ENCODE results near the gene MLXIP.

- TF ChIP-seq RAD21 (IDR thresholded peaks at IDR 0.05; ENCODE audit: low read length) (no peak), SMC3 (IDR thresholded peaks at IDR 0.05; ENCODE audit: low read depth, low read length) (no peak), POLR2A (IDR thresholded peaks at IDR 0.05; ENCODE audit: low read depth, low read length) (no peak), MAZ (IDR thresholded peaks at IDR 0.05; ENCODE audit: borderline replicate concordance, low read depth, low read length) (no peak), CTCF (conservative IDR thresholded peaks at IDR 0.05; ENCODE audit: low read depth, low read length) (no peak), MAFK (IDR thresholded peaks at IDR 0.05; ENCODE audit: low read depth, low read length) (no peak), RFX5 (IDR thresholded peaks at IDR 0.05; ENCODE audit: low read depth, low read length) (no peak), NFE2L2 (IDR thresholded peaks at IDR 0.05; ENCODE audit: low read depth, low read length) (no peak), RCOR1 (IDR thresholded peaks at IDR 0.05; ENCODE audit: insufficient replicate concordance, low read length) (no peak)
Measured at GRCh38 chr12:122187466-122187865, 108.9 kb downstream of the MLXIP start.

Measured in IMR-90 (cell line).